IgD-negative memory B cell (primary cell): ENCODE data around the gene SULT1A2. TPM values are rescaled to one million over a fixed set of nuclear protein-coding genes. Genes with fewer than 3 reads are reported as not detected.
"Not testable (repeated sequence)": the region's sequence is repeated elsewhere in the genome, so short reads cannot be mapped to it uniquely, and the experiment has no call there.

Source experiments
- H3K27ac Mint-ChIP-seq, 3 donors: one replicate each; pipeline ENCODE4 v1.8.0; 2020 to 2022; ENCODE audit warnings: mild to moderate bottlenecking in 3 of 3, mixed read lengths in 3 of 3, moderate library complexity in 1 of 3
- H3K27me3 Mint-ChIP-seq: one replicate; pipeline ENCODE4 v1.8.0; 2021; ENCODE audit warnings: mixed read lengths
- H3K36me3 Mint-ChIP-seq: one replicate; pipeline ENCODE4 v1.8.0; 2020; ENCODE audit warnings: mild to moderate bottlenecking, mixed read lengths
- H3K4me1 Mint-ChIP-seq, 3 donors: one replicate each; pipeline ENCODE4 v1.8.0; 2020 to 2022; ENCODE audit warnings: mixed read lengths in 3 of 3, mild to moderate bottlenecking in 1 of 3
- H3K4me3 Mint-ChIP-seq, 4 donors: one replicate each; pipeline ENCODE4 v1.8.0; 2020 to 2022; ENCODE audit warnings: mild to moderate bottlenecking in 4 of 4, mixed read lengths in 4 of 4, moderate library complexity in 3 of 4
- H3K9me3 Mint-ChIP-seq, 3 donors: one replicate each; pipeline ENCODE4 v1.8.0; 2020 to 2021; ENCODE audit warnings: mixed read lengths in 3 of 3, mild to moderate bottlenecking in 1 of 3
- polyA plus RNA-seq: library from polyadenylated mRNA; unstranded; fragments of 300-500 nt; fragmentation: Illumina TruSeq; gene quantifications from one replicate; pipeline ENCODE4 v1.2.3, GENCODE V29; 2021

The SULT1A2 gene
- polyA plus RNA-seq, 1 donor from 2014 or later = not detected

DNA sequence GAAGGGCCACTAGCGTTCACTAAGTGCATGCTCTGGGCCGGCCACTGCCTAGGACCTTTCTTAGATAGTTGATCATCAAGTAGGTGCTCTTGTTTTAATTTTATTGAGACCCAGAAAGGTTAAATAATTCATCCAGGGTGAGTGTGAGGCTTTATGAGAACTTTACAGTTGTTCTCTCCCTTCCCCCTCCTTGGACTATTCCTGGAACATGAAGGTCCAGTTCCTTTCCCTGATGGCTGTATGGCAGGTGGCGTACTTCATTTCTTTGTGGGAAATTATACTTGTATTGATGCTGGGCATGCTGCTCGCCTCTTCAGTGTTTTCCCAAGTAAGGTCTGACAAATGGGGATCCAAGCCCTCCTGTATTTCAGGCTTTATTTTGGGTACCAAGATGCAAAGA, 34.7 kb downstream of the SULT1A2 start:
- Mint-ChIP-seq H3K27ac (no peak overlapping the region), H3K9me3 (peaks cover 0 to 4% (median 2%) of the 10 kb centered on the region in 3 donors), H3K4me1 (peaks cover 0 to 9% (median 1%) of the 10 kb centered on the region in 3 donors), H3K36me3 (peaks cover 13% of the 10 kb centered on the region), H3K4me3 (no peak overlapping the region), H3K27me3 (no peaks in the 10 kb centered on the region)

- Mint-ChIP-seq H3K4me1 (peaks cover 0 to 10% (median 3%) of the 10 kb centered on the region in 3 donors), H3K27me3 (no peaks in the 10 kb centered on the region), H3K36me3 (peaks cover 13% of the 10 kb centered on the region), H3K4me3 (no peak overlapping the region), H3K27ac (no peak overlapping the region), H3K9me3 (peaks cover 0 to 4% (median 2%) of the 10 kb centered on the region in 3 donors)
Observed at GRCh38 chr16:28561557-28562187, 35.2 kb downstream of the SULT1A2 start.

- H3K4me3 Mint-ChIP-seq = no peak overlapping the region
- peaks cover 5% of the 10 kb centered on the region for H3K36me3 Mint-ChIP-seq
- peak overlapping the region in 1 of 3 donors; percentile 59 for H3K27ac Mint-ChIP-seq
Observed at GRCh38 chr16:28558456-28558855, 38.4 kb downstream of the SULT1A2 start.

GRCh38 chr16:28556914-28557320, 39.9 kb downstream of the SULT1A2 start:
- Mint-ChIP-seq H3K9me3 (no peaks in the 10 kb centered on the region), H3K4me3 (peak overlapping the region in 1 of 4 donors; percentile 67), H3K27me3 (no peaks in the 10 kb centered on the region), H3K36me3 (peaks cover 5% of the 10 kb centered on the region), H3K27ac (peak overlapping the region in 2 of 3 donors; percentile 48 to 62), H3K4me1 (peaks cover 9 to 19% (median 10%) of the 10 kb centered on the region in 3 donors)

More at GRCh38 chr16:28558456-28558855, 38.4 kb downstream of the SULT1A2 start:
- Mint-ChIP-seq H3K9me3 (no peaks in the 10 kb centered on the region), H3K4me1 (peaks cover 9 to 17% (median 10%) of the 10 kb centered on the region in 3 donors), H3K27me3 (no peaks in the 10 kb centered on the region)

GRCh38 chr16:28555561-28555960, 41.3 kb downstream of the SULT1A2 start:
- Mint-ChIP-seq H3K4me3 (peak overlapping the region in 3 of 4 donors; percentile 3 to 57 (median 5)), H3K9me3 (no peaks in the 10 kb centered on the region), H3K27me3 (no peaks in the 10 kb centered on the region), H3K36me3 (peaks cover 5% of the 10 kb centered on the region), H3K4me1 (peaks cover 9 to 17% (median 10%) of the 10 kb centered on the region in 3 donors), H3K27ac (peak overlapping the region in 1 of 3 donors; percentile 17)

GRCh38 chr16:28554634-28555423, 42.0 kb downstream of the SULT1A2 start:
- Mint-ChIP-seq H3K9me3 (no peaks in the 10 kb centered on the region), H3K4me3 (peak overlapping the region; percentile 85 to 96 (median 94)), H3K36me3 (peaks cover 5% of the 10 kb centered on the region), H3K27ac (peak overlapping the region in 2 of 3 donors; percentile 48 to 94), H3K27me3 (no peaks in the 10 kb centered on the region), H3K4me1 (peaks cover 9 to 17% (median 10%) of the 10 kb centered on the region in 3 donors)

GRCh38 chr16:28553776-28554633, 42.8 kb downstream of the SULT1A2 start, which contains the start of gene SGF29:
SGF29 (plus strand) TSS chr16:28553920; CDS start chr16:28581070, 27,150 bp downstream.
- Mint-ChIP-seq H3K9me3 (no peaks in the 10 kb centered on the region), H3K4me3 (peak within 1 kb of the TSS; percentile 93 to 96 (median 95)), H3K27me3 (peaks cover 3% of the 10 kb centered on the region), H3K4me1 (peaks cover 9 to 20% (median 10%) of the 10 kb centered on the region in 3 donors), H3K36me3 (peaks cover 5% of the 10 kb centered on the region), H3K27ac (peak within 1 kb of the TSS; percentile 94 to 99 (median 96))

DNA sequence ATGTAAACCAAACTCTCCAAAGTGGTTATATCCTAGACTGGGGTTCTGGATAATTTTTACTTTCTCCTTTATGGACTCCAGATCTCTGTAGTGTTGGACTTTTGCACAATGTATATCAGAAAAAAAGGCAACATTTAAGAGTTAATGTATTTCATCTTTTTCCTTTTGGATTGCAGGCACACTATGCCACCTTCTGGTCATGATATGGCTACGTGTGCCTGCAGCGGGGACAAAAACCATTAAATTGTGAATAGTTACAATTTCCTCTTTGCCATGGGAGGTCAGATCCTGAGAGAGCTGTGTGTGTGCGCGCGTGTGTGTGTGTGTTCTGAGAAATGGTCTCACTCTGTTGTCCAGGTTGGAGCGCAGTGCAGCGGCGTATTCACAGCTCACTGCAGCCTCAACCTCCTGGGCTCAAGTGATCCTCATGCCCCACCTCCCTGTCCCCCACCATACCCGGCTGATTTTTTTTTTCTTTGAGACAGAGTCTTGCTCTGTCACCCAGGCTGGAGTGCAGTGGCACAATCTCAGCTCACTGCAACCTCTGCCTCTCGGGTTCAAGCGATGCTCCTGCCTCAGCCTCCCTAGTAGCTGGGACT, 47.5 kb downstream of the SULT1A2 start:
- H3K36me3 Mint-ChIP-seq = no peaks in the 10 kb centered on the region
- H3K9me3 Mint-ChIP-seq = no peaks in the 10 kb centered on the region
- H3K27ac Mint-ChIP-seq = peak overlapping the region in 1 of 3 donors; percentile 32
- peak overlapping the region in 1 of 4 donors; percentile 31 for H3K4me3 Mint-ChIP-seq
- peaks cover 3 to 9% (median 4%) of the 10 kb centered on the region in 3 donors for H3K4me1 Mint-ChIP-seq
- H3K27me3 Mint-ChIP-seq = peaks cover 14% of the 10 kb centered on the region

- H3K27me3 Mint-ChIP-seq = peaks cover 14% of the 10 kb centered on the region
- H3K27ac Mint-ChIP-seq = no peak overlapping the region
- H3K4me3 Mint-ChIP-seq = no peak overlapping the region
- no peaks in the 10 kb centered on the region for H3K9me3 Mint-ChIP-seq
- peaks cover 0 to 7% (median 0%) of the 10 kb centered on the region in 3 donors for H3K4me1 Mint-ChIP-seq
- H3K36me3 Mint-ChIP-seq = no peaks in the 10 kb centered on the region
Observed at GRCh38 chr16:28548306-28548802, 48.5 kb downstream of the SULT1A2 start.

DNA sequence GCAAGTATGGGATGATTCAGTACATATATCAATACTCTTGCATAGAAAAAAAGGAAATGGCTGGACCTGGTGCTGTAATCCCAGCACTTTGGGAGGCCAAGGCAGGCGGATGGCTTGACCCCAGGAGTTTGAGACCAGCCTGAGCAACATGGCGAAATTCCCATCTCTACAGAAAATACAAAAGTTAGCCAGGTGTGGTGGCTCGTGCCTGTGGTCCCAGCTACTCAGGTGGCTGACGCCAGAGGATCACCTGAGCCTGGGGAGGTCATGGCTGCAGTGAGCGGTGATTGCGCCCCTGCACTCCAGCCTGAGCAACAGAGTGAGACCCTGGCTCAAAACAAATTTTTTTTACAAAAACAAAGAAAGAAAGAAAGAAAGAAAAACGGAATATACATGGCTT, 50.2 kb downstream of the SULT1A2 start:
- Mint-ChIP-seq H3K27me3 (peaks cover 18% of the 10 kb centered on the region), H3K4me1 (peaks cover 7 to 10% (median 8%) of the 10 kb centered on the region in 3 donors), H3K9me3 (no peaks in the 10 kb centered on the region), H3K27ac (no peak overlapping the region), H3K4me3 (no peak overlapping the region), H3K36me3 (no peaks in the 10 kb centered on the region)

- H3K27ac Mint-ChIP-seq, H3K9me3 Mint-ChIP-seq, H3K36me3 Mint-ChIP-seq, H3K4me3 Mint-ChIP-seq: not testable (repeated sequence)
- peaks cover 18% of the 10 kb centered on the region for H3K27me3 Mint-ChIP-seq
- H3K4me1 Mint-ChIP-seq = peaks cover 7 to 10% (median 8%) of the 10 kb centered on the region in 3 donors
Observed at GRCh38 chr16:28545964-28546363, 50.9 kb downstream of the SULT1A2 start.

DNA sequence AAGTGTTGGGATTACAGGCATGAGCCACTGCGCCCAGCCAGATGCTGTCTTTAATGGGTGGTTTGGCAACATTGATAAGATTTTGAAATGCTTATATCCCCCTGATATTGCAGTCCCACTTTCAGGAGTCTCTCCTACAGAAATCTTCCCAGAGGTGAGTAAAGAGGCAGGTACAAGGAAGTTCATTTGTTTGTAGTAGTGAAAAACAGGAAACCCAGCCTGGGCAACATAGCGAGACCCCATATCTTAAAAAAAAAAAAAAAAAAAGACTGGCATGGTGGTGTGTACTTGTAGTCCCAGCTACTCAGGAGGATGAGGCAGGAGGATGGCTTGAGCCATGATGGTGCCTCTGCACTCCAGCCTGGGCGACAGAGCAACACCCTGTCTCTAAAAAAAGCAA, 51.9 kb downstream of the SULT1A2 start:
- no peaks in the 10 kb centered on the region for H3K36me3 Mint-ChIP-seq
- H3K4me1 Mint-ChIP-seq = peaks cover 7 to 10% (median 8%) of the 10 kb centered on the region in 3 donors
- no peak overlapping the region for H3K27ac Mint-ChIP-seq
- H3K4me3 Mint-ChIP-seq = no peak overlapping the region
- peaks cover 18% of the 10 kb centered on the region for H3K27me3 Mint-ChIP-seq
- H3K9me3 Mint-ChIP-seq = no peaks in the 10 kb centered on the region

DNA sequence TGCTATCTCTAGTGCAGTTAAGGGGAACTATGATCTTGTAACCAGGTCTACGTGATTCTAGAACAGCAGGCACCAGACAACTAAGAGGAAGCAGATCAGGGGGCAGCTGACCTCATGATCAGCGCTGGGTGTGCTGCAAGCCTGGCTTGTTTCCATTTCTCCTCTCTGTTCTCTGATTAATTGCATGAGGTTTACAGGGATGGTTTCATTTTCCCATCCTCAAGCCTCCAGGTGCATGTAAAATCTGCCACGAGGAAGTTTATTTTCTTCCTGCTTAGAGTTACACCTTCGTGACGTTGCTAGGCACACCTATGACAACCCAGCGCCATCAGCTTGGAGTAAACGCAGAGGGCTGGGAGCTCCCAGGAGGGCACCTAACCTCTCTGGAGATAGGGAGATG, 53.8 kb downstream of the SULT1A2 start:
- H3K27ac Mint-ChIP-seq = peak overlapping the region in 1 of 3 donors; percentile 10
- H3K9me3 Mint-ChIP-seq = no peaks in the 10 kb centered on the region
- H3K4me3 Mint-ChIP-seq = peak overlapping the region in 1 of 4 donors; percentile 31
- peaks cover 12% of the 10 kb centered on the region for H3K27me3 Mint-ChIP-seq
- no peaks in the 10 kb centered on the region for H3K36me3 Mint-ChIP-seq
- peaks cover 7 to 8% (median 7%) of the 10 kb centered on the region in 3 donors for H3K4me1 Mint-ChIP-seq

GRCh38 chr16:28542646-28543045, 54.2 kb downstream of the SULT1A2 start:
- no peaks in the 10 kb centered on the region for H3K36me3 Mint-ChIP-seq
- peak overlapping the region in 1 of 4 donors; percentile 47 for H3K4me3 Mint-ChIP-seq
- no peaks in the 10 kb centered on the region for H3K9me3 Mint-ChIP-seq
- H3K4me1 Mint-ChIP-seq = peaks cover 7 to 8% (median 7%) of the 10 kb centered on the region in 3 donors
- H3K27ac Mint-ChIP-seq = no peak overlapping the region
- peaks cover 12% of the 10 kb centered on the region for H3K27me3 Mint-ChIP-seq
